K562 (cell line): Measurements from ENCODE around the gene MYO7A. TPM values are rescaled to one million over a fixed set of nuclear protein-coding genes. Genes with fewer than 3 reads are reported as not detected.

Experiments
- ATAC-seq: fragments of 200-7000 bp; cut with Tn5 transposase; 3 replicates; pipeline ENCODE4 v1.9.1; 2020; ENCODE audit warnings: moderate library complexity
- BruUV-seq: library from RNA; stranded (reverse); fragments of 400-500 nt; replicated peaks from 2 replicates; lab custom pipeline; 2021; lab: Mats Ljungman, UMichigan
- CTCF ChIA-PET: fragments of 300-600 bp; formaldehyde crosslinking; extraction: SDS; loops from one replicate; lab custom pipeline; 2021; ENCODE audit warnings: low intra/inter-chr PET ratio; lab: Yijun Ruan, JAX
- POLR2A ChIA-PET: fragments of 300-600, 350-650 bp; sonication (Branson Sonifier 250); formaldehyde crosslinking; extraction: SDS; loops from one replicate; lab custom pipeline; 2021; ENCODE audit warnings: antibody characterized with exemption, inconsistent platforms; lab: Yijun Ruan, JAX
- DNase-seq, 4 experiments: peaks; one replicate each; pipeline versions ENCODE4 v3.0.0 to v3.0.0-alpha.2; 2011 to 2018; ENCODE audit warnings: low spot score in 3 of 4, mixed read lengths in 3 of 4; ENCODE audit errors: extremely low read depth in 1 of 4
- FAIRE-seq: peaks from 2 replicates; lab custom pipeline; 2011; peaks lifted over from hg19 to GRCh38; lab: Jason Lieb, UNC
- H2AFZ ChIP-seq: 2 replicates; pipeline ENCODE4 v1.6.0; 2011; ENCODE audit warnings: low read depth, low read length, control low read depth, inconsistent platforms
- H3K27ac ChIP-seq: fragments of 200-600 bp; 3 replicates; pipeline ENCODE4 v1.8.0; 2011; ENCODE audit warnings: low read depth, mild to moderate bottlenecking, control low read depth, inconsistent platforms, low read length, moderate library complexity, mixed read lengths; ENCODE audit errors: extremely low read depth
- H3K27me3 ChIP-seq, 2 experiments: fragments of 300-600 bp in 1 of 2; 2 replicates in 1 of 2; 3 replicates in 1 of 2; pipeline versions ENCODE4 v1.6.0 to v1.8.0; 2011; ENCODE audit warnings: inconsistent platforms in 2 of 2, low read length in 2 of 2, mild to moderate bottlenecking in 1 of 2, mixed read lengths in 1 of 2, moderate library complexity in 1 of 2; ENCODE audit not compliant: control insufficient read depth in 2 of 2, insufficient read depth in 2 of 2
- H3K36me3 ChIP-seq: fragments of 300-600 bp; 3 replicates; pipeline ENCODE4 v1.8.0; 2011; ENCODE audit warnings: mild to moderate bottlenecking, low read length, inconsistent platforms; ENCODE audit not compliant: control insufficient read depth, insufficient read depth
- H3K4me1 ChIP-seq, 2 experiments: fragments of 200-600 bp in 1 of 2; replicated peaks in 1 of 2; 2 replicates in 1 of 2; 3 replicates in 1 of 2; pipeline versions ENCODE4 v1.5.1 to v1.8.0; 2011; ENCODE audit warnings: inconsistent platforms in 2 of 2, low read length in 2 of 2, mild to moderate bottlenecking in 1 of 2, mixed read lengths in 1 of 2, moderate library complexity in 1 of 2; ENCODE audit not compliant: control insufficient read depth in 2 of 2, insufficient read depth in 2 of 2
- H3K4me2 ChIP-seq: 2 replicates; pipeline ENCODE4 v1.6.1; 2011; ENCODE audit warnings: low read length, control low read depth, inconsistent platforms, mixed read lengths; ENCODE audit not compliant: insufficient read depth
- H3K4me3 ChIP-seq: fragments of 200-600 bp; sonication (generic), shearing (Covaris generic); 2 replicates; pipeline ENCODE4 v1.5.1; 2016; ENCODE audit warnings: control low read depth, inconsistent platforms
- H3K79me2 ChIP-seq: fragments of 200-600 bp; 3 replicates; pipeline ENCODE4 v1.8.0; 2011; ENCODE audit warnings: low read length, inconsistent platforms; ENCODE audit not compliant: control insufficient read depth, insufficient read depth
- H3K9ac ChIP-seq, 2 experiments: 2 replicates each; pipeline versions ENCODE4 v1.6.0 to v1.6.1; 2011; ENCODE audit warnings: low read depth in 2 of 2, low read length in 2 of 2, control low read depth in 1 of 2, inconsistent platforms in 1 of 2, mild to moderate bottlenecking in 1 of 2, mixed read lengths in 1 of 2; ENCODE audit not compliant: insufficient read depth in 1 of 2
- H3K9me1 ChIP-seq: one replicate; pipeline ENCODE4 v1.6.0; 2011; ENCODE audit warnings: inconsistent platforms, mild to moderate bottlenecking, low read length, moderate library complexity; ENCODE audit not compliant: control insufficient read depth, insufficient read depth
- H3K9me3 ChIP-seq: replicated peaks from 2 replicates; pipeline ENCODE4 v1.5.1; 2011; ENCODE audit warnings: low read depth, low read length, inconsistent platforms; ENCODE audit not compliant: control insufficient read depth, insufficient read depth
- H4K20me1 ChIP-seq: replicated peaks from 2 replicates; pipeline ENCODE4 v1.6.1; 2011; ENCODE audit warnings: low read length, inconsistent platforms, mixed read lengths; ENCODE audit not compliant: control insufficient read depth, insufficient read depth
- CHD1 ChIP-seq: fragments of 200-600 bp; sonication (generic); IDR thresholded peaks from one replicate; pipeline ENCODE4 v1.6.1; 2012; ENCODE audit warnings: mild to moderate bottlenecking, moderate library complexity, low read length, inconsistent platforms
- HSF4 ChIP-seq: fragments of 250-450 bp; sonication (Bioruptor Pico); IDR thresholded peaks from 2 replicates; pipeline ENCODE4 v2.1.2; 2022; ENCODE audit warnings: mild to moderate bottlenecking, moderate library complexity, borderline replicate concordance
- KAT2B ChIP-seq: IDR thresholded peaks from one replicate; pipeline ENCODE4 v1.6.1; 2012; ENCODE audit warnings: low read depth, mild to moderate bottlenecking, control low read depth, inconsistent platforms, low read length, moderate library complexity
- KAT7 ChIP-seq: sonication (generic); formaldehyde crosslinking; IDR thresholded peaks from 2 replicates; pipeline ENCODE4 v1.8.0; 2022; ENCODE audit warnings: missing genetic modification reagents, mild to moderate bottlenecking, borderline replicate concordance
- KDM1A ChIP-seq, 2 experiments: fragments of 450-650 bp; IDR thresholded peaks; 2 replicates each; pipeline ENCODE4 v1.6.1; 2016; ENCODE audit warnings: mild to moderate bottlenecking in 2 of 2
- PTRF ChIP-seq: fragments of 450-650 bp; IDR thresholded peaks from 2 replicates; pipeline ENCODE4 v1.6.1; 2016; ENCODE audit warnings: mild to moderate bottlenecking, missing genetic modification characterization, missing compliant biosample characterization
- SETDB1 ChIP-seq: IDR thresholded peaks from one replicate; pipeline ENCODE4 v1.6.1; 2012; ENCODE audit warnings: low read length, control low read depth, inconsistent platforms
- SUPT5H ChIP-seq: fragments of 450-650 bp; IDR thresholded peaks from 2 replicates; pipeline ENCODE4 v1.6.1; 2016
- TBP ChIP-seq: optimal IDR thresholded peaks from 2 replicates; pipeline ENCODE3; 2011; ENCODE audit warnings: low read depth, low read length, improper control_type of control experiment
- TFAP4 ChIP-seq: sonication (generic); formaldehyde crosslinking; IDR thresholded peaks from 2 replicates; pipeline ENCODE4 v1.8.0; 2022; ENCODE audit warnings: missing genetic modification reagents, mild to moderate bottlenecking, moderate library complexity, borderline replicate concordance
- TOE1 ChIP-seq, 2 experiments: fragments of 450-650 bp in 1 of 2; sonication (generic) in 1 of 2; formaldehyde crosslinking in 1 of 2; IDR thresholded peaks; 2 replicates each; pipeline versions ENCODE4 v1.7.1 to v1.8.0; 2016 to 2022; ENCODE audit warnings: borderline replicate concordance in 2 of 2, mild to moderate bottlenecking in 2 of 2, antibody characterized with exemption in 1 of 2, inconsistent platforms in 1 of 2, low read depth in 1 of 2, missing genetic modification reagents in 1 of 2, moderate library complexity in 1 of 2
- TRIM25 ChIP-seq: fragments of 450-650 bp; IDR thresholded peaks from 2 replicates; pipeline ENCODE4 v1.7.0; 2016; ENCODE audit warnings: borderline replicate concordance
- ZBTB43 ChIP-seq: sonication (generic); formaldehyde crosslinking; IDR thresholded peaks from 2 replicates; pipeline ENCODE4 v1.8.0; 2023; ENCODE audit warnings: mild to moderate bottlenecking, missing genetic modification reagents
- ZNF408 ChIP-seq: fragments of 250-450 bp; sonication (Bioruptor Pico); IDR thresholded peaks from 2 replicates; pipeline ENCODE4 v1.4.0; 2020; ENCODE audit warnings: low read depth, mild to moderate bottlenecking, moderate library complexity
- WGBS: fragments of 100-300 bp; shearing (Covaris generic); methylation state at CpG from one replicate; pipeline ENCODE4 v1.1.6; 2016; ENCODE audit warnings: low coverage, mixed read lengths; ENCODE audit not compliant: insufficient coverage; ENCODE audit errors: missing lambda C conversion rate; 5-methylcytosine and 5-hydroxymethylcytosine counted together
- in situ Hi-C: fragments of 300-500 bp; cut with MboI; formaldehyde crosslinking; loops from 4 replicates; pipeline ENCODE4 v1.15.0; 2018; ENCODE audit warnings: inconsistent platforms, mixed read lengths
- intact Hi-C: fragments of 100-400 bp; cut with micrococcal nuclease; formaldehyde crosslinking; loops from 2 replicates; pipeline ENCODE4 v1.14.2; 2022
- polyA plus RNA-seq, 8 experiments: library from polyadenylated mRNA; depleted of rRNA in 4 of 8; stranded (reverse) in 5 of 8; unstranded in 3 of 8; fragments of >200 nt; fragmentation: Nextera tagmentation in 2 of 8; fragmentation: Illumina TruSeq in 1 of 8; extraction: Ambion mirVana in 2 of 8; extraction: Trizol in 1 of 8; gene quantifications; 2 replicates each; pipeline versions ENCODE4 v1.2.1 to v1.2.3, GENCODE V29; 2011 to 2014; ENCODE audit warnings: inconsistent platforms in 1 of 8, missing spikeins in 1 of 8
- total RNA-seq, 7 experiments: library from RNA; depleted of rRNA in 6 of 7; stranded (reverse); fragments of >200 nt in 6 of 7; fragmentation: Illumina TruSeq in 2 of 7; extraction: Trizol in 2 of 7; gene quantifications; 2 replicates each; pipeline versions ENCODE4 v1.2.1 to v1.2.3, GENCODE V29; 2011 to 2021; ENCODE audit warnings: low replicate concordance in 1 of 7

MYO7A gene
- total and polyA plus RNA-seq, 9 of the 15 experiments (the other 6 are each of a cell fraction or from before 2014, with no cell fraction given): 0.01 to 0.11 (median 0.07) TPM; not detected in 1

- H3K4me1 ChIP-seq: peaks cover 0 to 5% of the 10 kb centered on the region in 2 experiments; a peak in 2 of 5 replicates
- H4K20me1 ChIP-seq: peaks cover 4% of the 10 kb centered on the region; the same call in 1 of the 2 replicates
- H3K36me3 ChIP-seq: no peaks in the 10 kb centered on the region
- intact Hi-C loops (no loop called here), in situ Hi-C loops (no loop called here)
- WGBS: 1% methylated on average over 13 of the region's 13 CpGs
- FAIRE-seq (no peak), ATAC-seq (no peak)
- peaks cover 11 to 93% of the 10 kb centered on the region in 2 experiments; a peak in 4 of 5 replicates for H3K27me3 ChIP-seq
- no peaks in the 10 kb centered on the region for H3K9me3 ChIP-seq
- no peak overlapping the region for H3K27ac ChIP-seq
- no peak overlapping the region for H3K4me2 ChIP-seq
- ChIA-PET POLR2A (interaction anchor here (0.8 kb wide), 2 partner anchors 11 to 343 kb away, joined by 3 read pairs; no protein-coding TSS in a partner anchor), CTCF (no interaction called here)
- no peaks in the 10 kb centered on the region for H3K79me2 ChIP-seq
- no peak overlapping the region for H3K9ac ChIP-seq
- H2AFZ ChIP-seq: no peak overlapping the region
- no peak overlapping the region for H3K4me3 ChIP-seq
- BruUV-seq: no TSS peak
- TF ChIP-seq SUPT5H: no peak
- no peak for TF ChIP-seq TOE1 (IDR thresholded peaks at IDR 0.05; ENCODE audit: borderline replicate concordance)
- TF ChIP-seq TOE1 (CRISPR knock-in tag; IDR thresholded peaks at IDR 0.05; ENCODE audit: borderline replicate concordance, low read depth): no peak
- TF ChIP-seq ZNF408 (CRISPR knock-in tag): no peak
- no peak for TF ChIP-seq TBP
- TF ChIP-seq TFAP4 (CRISPR knock-in tag): no peak
- no peak for TF ChIP-seq KAT7 (CRISPR knock-in tag)
- no peak for TF ChIP-seq KDM1A (IDR thresholded peaks at IDR 0.05)
- TF ChIP-seq ZBTB43 (CRISPR knock-in tag): no peak
- no peak for TF ChIP-seq CHD1
- no peak for TF ChIP-seq SETDB1
- TF ChIP-seq TRIM25: no peak
- no peak for TF ChIP-seq KAT2B
- TF ChIP-seq PTRF (tag): no peak
- no peak for TF ChIP-seq HSF4 (CRISPR knock-in tag)
- TF ChIP-seq, all 486 proteins: peak for 0
- no peaks in the 10 kb centered on the region for H3K9me1 ChIP-seq
- no peak for DNase-seq
These were observed 27.6 kb downstream of the MYO7A start for GRCh38 chr11:77155556-77156130.
